OCI-LY1 (cell line): ENCODE measurements around the gene PPP1R10.

Source experiments
- H2AFZ ChIP-seq: fragments of 200-600 bp; sonication (generic), shearing (Covaris generic); 2 replicates; pipeline ENCODE4 v1.6.0; 2014; ENCODE audit warnings: antibody characterized with exemption, mild to moderate bottlenecking, low read length
- H3F3A ChIP-seq: fragments of 200-600 bp; sonication (generic), shearing (Covaris generic); 2 replicates; pipeline ENCODE4 v1.6.0; 2014; ENCODE audit warnings: mild to moderate bottlenecking, antibody characterized with exemption, low read length, moderate library complexity; ENCODE audit not compliant: insufficient read depth
- H3K27ac ChIP-seq: fragments of 200-600 bp; sonication (generic); 2 replicates; pipeline ENCODE4 v1.5.1; 2014; ENCODE audit warnings: low read length, mixed run types, mild to moderate bottlenecking, low read depth; ENCODE audit not compliant: poor library complexity, severe bottlenecking
- H3K27me3 ChIP-seq: fragments of 200-600 bp; sonication (generic); 2 replicates; pipeline ENCODE4 v1.6.0; 2014; ENCODE audit warnings: antibody characterized with exemption, mild to moderate bottlenecking, low read length, moderate library complexity; ENCODE audit not compliant: insufficient read depth
- H3K36me3 ChIP-seq: fragments of 200-600 bp; sonication (generic); 2 replicates; pipeline ENCODE4 v1.6.1; 2014; ENCODE audit warnings: mild to moderate bottlenecking, antibody characterized with exemption, low read length, moderate library complexity, mixed read lengths; ENCODE audit not compliant: insufficient read depth
- H3K4me1 ChIP-seq: fragments of 200-600 bp; sonication (generic); 2 replicates; pipeline ENCODE4 v1.5.1; 2014; ENCODE audit warnings: mild to moderate bottlenecking, low read length, moderate library complexity; ENCODE audit not compliant: insufficient read depth, severe bottlenecking
- H3K4me2 ChIP-seq: fragments of 200-600 bp; sonication (generic), shearing (Covaris generic); 2 replicates; pipeline ENCODE4 v1.6.1; 2014; ENCODE audit warnings: low read length
- H3K4me3 ChIP-seq: fragments of 200-600 bp; sonication (generic); 2 replicates; pipeline ENCODE4 v1.5.1; 2014; ENCODE audit warnings: low read length, low read depth, mild to moderate bottlenecking, mixed read lengths; ENCODE audit not compliant: poor library complexity, severe bottlenecking
- H3K79me2 ChIP-seq: fragments of 200-600 bp; shearing (Covaris generic); 2 replicates; pipeline ENCODE4 v1.6.1; 2016; ENCODE audit warnings: mixed run types, low read length, mixed read lengths; ENCODE audit not compliant: insufficient read depth
- H3K9ac ChIP-seq: fragments of 200-600 bp; sonication (generic), shearing (Covaris generic); 2 replicates; pipeline ENCODE4 v1.6.1; 2014; ENCODE audit warnings: mild to moderate bottlenecking, low read length, mixed read lengths
- H3K9me2 ChIP-seq: fragments of 200-600 bp; sonication (generic), shearing (Covaris generic); 2 replicates; pipeline ENCODE4 v1.6.1; 2014; ENCODE audit warnings: low read depth, mild to moderate bottlenecking, low read length, mixed read lengths
- H3K9me3 ChIP-seq: fragments of 200-600 bp; shearing (Covaris generic); 2 replicates; pipeline ENCODE4 v1.6.1; 2014; ENCODE audit warnings: low read length, mixed read lengths
- H4K20me1 ChIP-seq: fragments of 200-600 bp; sonication (generic), shearing (Covaris generic); 2 replicates; pipeline ENCODE4 v1.6.0; 2016; ENCODE audit warnings: mild to moderate bottlenecking, low read length; ENCODE audit not compliant: insufficient read depth
- EZH2 ChIP-seq: fragments of 200-600 bp; sonication (generic), shearing (Covaris generic); IDR thresholded peaks from 2 replicates; pipeline ENCODE4 v1.8.0; 2017; ENCODE audit warnings: borderline replicate concordance, mixed run types, mild to moderate bottlenecking, antibody characterized with exemption, low read length, moderate library complexity, mixed read lengths
- TF ChIP-seq, protein P1 (sequence below): fragments of 200-600 bp; sonication (generic), shearing (Covaris generic); IDR thresholded peaks from 2 replicates; pipeline ENCODE4 v1.5.1; 2017; ENCODE audit warnings: mild to moderate bottlenecking, antibody characterized with exemption, low read length, moderate library complexity, mixed read lengths

Gene PPP1R10

DNA sequence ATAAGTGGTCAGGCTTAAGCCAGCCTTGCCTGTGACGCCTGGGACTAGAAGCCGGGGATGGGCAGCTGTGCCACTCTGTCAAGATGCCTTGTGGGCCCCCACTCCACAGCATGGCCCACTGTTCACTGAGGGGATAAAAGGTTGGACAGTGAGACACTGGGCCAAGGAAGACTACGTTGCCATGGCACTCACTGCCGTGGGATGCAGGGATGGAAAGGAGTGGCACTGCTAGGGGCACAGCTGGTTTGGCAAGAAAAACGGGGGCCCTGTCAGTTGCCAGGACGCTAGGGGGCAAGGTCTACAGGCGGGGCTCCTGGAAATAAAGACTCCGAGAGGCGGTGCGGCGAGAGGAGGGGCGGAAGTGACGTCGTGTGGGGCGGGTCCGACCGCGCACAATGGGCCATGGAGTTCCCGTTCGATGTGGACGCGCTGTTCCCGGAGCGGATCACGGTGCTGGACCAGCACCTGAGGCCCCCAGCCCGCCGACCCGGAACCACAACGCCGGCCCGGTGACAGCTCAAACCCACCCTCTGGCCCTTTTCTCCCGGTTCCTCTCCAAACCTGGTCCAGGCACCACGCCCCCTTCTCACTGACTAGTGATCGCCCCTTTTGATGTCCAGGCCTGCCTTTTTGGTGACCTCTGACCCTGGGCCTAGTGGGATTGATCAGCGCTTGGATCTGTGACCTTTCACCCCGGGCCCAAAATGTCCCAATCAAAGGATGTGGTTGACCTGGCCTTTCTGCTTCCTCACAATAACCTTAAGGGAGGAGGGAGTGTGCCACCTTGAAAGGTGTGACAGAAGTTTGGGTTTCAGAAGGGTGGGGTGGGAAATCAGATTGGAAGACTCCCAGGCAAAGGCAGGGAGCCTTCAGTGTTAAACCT lies 9.7 kb upstream of the PPP1R10 start, which contains the start of gene ATAT1:
Gene ATAT1 (plus strand): TSS at position 391 of the 883 bp plus-strand sequence.
- H3K9me3 ChIP-seq = no peaks in the 10 kb centered on the region
- H2AFZ ChIP-seq = no peak within 1 kb of the TSS
- H4K20me1 ChIP-seq = no peaks in the 10 kb centered on the region

DNA sequence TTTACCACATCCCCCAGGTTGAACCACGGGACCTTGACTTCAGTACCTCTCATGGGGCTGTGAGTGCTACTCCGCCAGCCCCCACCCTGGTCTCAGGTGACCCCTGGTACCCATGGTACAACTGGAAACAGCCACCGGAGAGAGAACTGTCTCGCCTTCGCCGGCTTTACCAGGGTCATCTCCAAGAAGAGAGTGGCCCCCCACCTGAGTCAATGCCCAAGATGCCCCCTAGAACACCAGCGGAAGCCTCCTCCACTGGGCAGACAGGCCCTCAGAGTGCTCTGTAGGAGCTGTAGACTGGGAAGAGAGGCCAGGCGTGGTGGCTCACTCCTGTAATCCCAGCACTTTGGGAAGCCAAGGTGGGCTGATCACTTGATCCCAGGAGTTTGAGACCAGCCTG lies 8.5 kb upstream of the PPP1R10 start:
- Histone ChIP-seq H3K36me3 (peaks cover 77% of the 10 kb centered on the region), H3F3A (peaks cover 4% of the 10 kb centered on the region; the same call in 1 of the 2 replicates), H3K9ac (no peak overlapping the region), H3K4me2 (no peak overlapping the region), H2AFZ (no peak overlapping the region), H3K4me3 (no peak overlapping the region), H3K27me3 (no peaks in the 10 kb centered on the region), H3K9me3 (no peaks in the 10 kb centered on the region), H4K20me1 (no peaks in the 10 kb centered on the region), H3K79me2 (no peaks in the 10 kb centered on the region), H3K9me2 (no peaks in the 10 kb centered on the region), H3K27ac (no peak overlapping the region), H3K4me1 (peaks cover 13% of the 10 kb centered on the region)
- no peak for TF ChIP-seq EZH2
- TF ChIP-seq, protein P1, sequence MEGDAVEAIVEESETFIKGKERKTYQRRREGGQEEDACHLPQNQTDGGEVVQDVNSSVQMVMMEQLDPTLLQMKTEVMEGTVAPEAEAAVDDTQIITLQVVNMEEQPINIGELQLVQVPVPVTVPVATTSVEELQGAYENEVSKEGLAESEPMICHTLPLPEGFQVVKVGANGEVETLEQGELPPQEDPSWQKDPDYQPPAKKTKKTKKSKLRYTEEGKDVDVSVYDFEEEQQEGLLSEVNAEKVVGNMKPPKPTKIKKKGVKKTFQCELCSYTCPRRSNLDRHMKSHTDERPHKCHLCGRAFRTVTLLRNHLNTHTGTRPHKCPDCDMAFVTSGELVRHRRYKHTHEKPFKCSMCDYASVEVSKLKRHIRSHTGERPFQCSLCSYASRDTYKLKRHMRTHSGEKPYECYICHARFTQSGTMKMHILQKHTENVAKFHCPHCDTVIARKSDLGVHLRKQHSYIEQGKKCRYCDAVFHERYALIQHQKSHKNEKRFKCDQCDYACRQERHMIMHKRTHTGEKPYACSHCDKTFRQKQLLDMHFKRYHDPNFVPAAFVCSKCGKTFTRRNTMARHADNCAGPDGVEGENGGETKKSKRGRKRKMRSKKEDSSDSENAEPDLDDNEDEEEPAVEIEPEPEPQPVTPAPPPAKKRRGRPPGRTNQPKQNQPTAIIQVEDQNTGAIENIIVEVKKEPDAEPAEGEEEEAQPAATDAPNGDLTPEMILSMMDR = no peak

More for the DNA sequence above, 9.7 kb upstream of the PPP1R10 start, which contains the start of gene ATAT1:
- no peaks in the 10 kb centered on the region for H3K9me2 ChIP-seq
- H3K27me3 ChIP-seq = no peaks in the 10 kb centered on the region
- H3K79me2 ChIP-seq = no peaks in the 10 kb centered on the region
- H3F3A ChIP-seq = peaks cover 4% of the 10 kb centered on the region; the same call in 1 of the 2 replicates
- H3K4me1 ChIP-seq = peaks cover 13% of the 10 kb centered on the region
- H3K27ac ChIP-seq = peak within 1 kb of the TSS; percentile 21
- H3K4me2 ChIP-seq = peak within 1 kb of the TSS; percentile 88
- no peak for TF ChIP-seq EZH2
- TF ChIP-seq, protein P1 = peak; percentile 49; the same call in 1 of the 2 replicates
- H3K36me3 ChIP-seq = peaks cover 64% of the 10 kb centered on the region
- H3K9ac ChIP-seq = peak within 1 kb of the TSS; percentile 80
- peak within 1 kb of the TSS; percentile 74 for H3K4me3 ChIP-seq

DNA sequence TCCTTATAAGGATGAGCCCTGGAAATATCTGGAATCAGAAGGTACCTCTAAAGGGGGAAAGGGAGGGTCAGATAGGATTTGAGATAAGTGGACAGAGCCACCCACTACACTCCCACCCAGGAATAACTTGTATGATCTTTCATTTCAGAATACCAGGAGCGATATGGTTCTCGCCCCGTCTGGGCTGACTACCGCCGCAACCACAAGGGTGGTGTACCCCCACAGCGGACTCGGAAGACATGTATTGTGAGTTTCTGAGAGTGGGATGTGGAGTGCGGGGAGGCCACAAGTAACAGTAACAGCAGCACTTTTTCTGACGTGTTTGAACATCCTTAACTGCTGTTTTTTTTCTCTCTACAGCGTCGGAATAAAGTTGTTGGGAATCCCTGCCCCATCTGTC lies 2.5 kb upstream of the PPP1R10 start:
- Histone ChIP-seq H3K27me3 (no peaks in the 10 kb centered on the region), H3K4me3 (no peak overlapping the region), H3F3A (0 out of 2 replicates have a peak, but pooled peaks cover 2% of the 10 kb centered on the region), H3K79me2 (peaks cover 30% of the 10 kb centered on the region), H2AFZ (no peak overlapping the region), H3K36me3 (peaks cover 73% of the 10 kb centered on the region), H3K9me3 (no peaks in the 10 kb centered on the region), H4K20me1 (no peaks in the 10 kb centered on the region), H3K4me2 (no peak overlapping the region), H3K9me2 (no peaks in the 10 kb centered on the region), H3K4me1 (peaks cover 15% of the 10 kb centered on the region), H3K9ac (no peak overlapping the region; the same call in 1 of the 2 replicates), H3K27ac (no peak overlapping the region)
- no peak for TF ChIP-seq EZH2
- TF ChIP-seq, protein P1 = no peak
